IMR-90 (cell line): ENCODE results near the gene CMKLR1.

ENCODE experiments used
- CHD1 ChIP-seq: IDR thresholded peaks from 2 replicates; pipeline ENCODE4 v1.6.1; 2012; ENCODE audit warnings: low read depth, low read length, improper control_type of control experiment
- CTCF ChIP-seq: conservative IDR thresholded peaks from 2 replicates; pipeline ENCODE4 v1.5.1; 2012; ENCODE audit warnings: mild to moderate bottlenecking, low read depth, low read length, improper control_type of control experiment
- ELK1 ChIP-seq: fragments of 150-350 bp; IDR thresholded peaks from 2 replicates; pipeline ENCODE4 v1.6.1; 2016; ENCODE audit warnings: low read depth, mild to moderate bottlenecking, low read length, moderate library complexity, borderline replicate concordance
- MAZ ChIP-seq: IDR thresholded peaks from 2 replicates; pipeline ENCODE4 v1.6.1; 2012; ENCODE audit warnings: low read depth, mild to moderate bottlenecking, low read length, improper control_type of control experiment, moderate library complexity, borderline replicate concordance
- NFE2L2 ChIP-seq: fragments of 150-350 bp; IDR thresholded peaks from 2 replicates; pipeline ENCODE4 v1.6.1; 2016; ENCODE audit warnings: low read depth, mild to moderate bottlenecking, low read length
- POLR2A ChIP-seq: IDR thresholded peaks from 2 replicates; pipeline ENCODE4 v1.6.1; 2012; ENCODE audit warnings: mild to moderate bottlenecking, low read depth, low read length

- TF ChIP-seq POLR2A (no peak), CHD1 (no peak), CTCF (no peak), MAZ (no peak), ELK1 (no peak), NFE2L2 (no peak)
These were observed 3.6 kb downstream of the CMKLR1 start for GRCh38 chr12:108335349-108336119.
